Kidney epithelial cell (primary cell): Measurements from ENCODE around the gene ZBP1. TPM values are rescaled to one million over a fixed set of nuclear protein-coding genes. Genes with fewer than 3 reads are reported as not detected.
A peak's percentile ranks its signal among the peaks of the same experiment; 100 is the strongest.

Experiments
- DNase-seq: peaks from one replicate; pipeline ENCODE4 v3.0.0-alpha.2; 2010; ENCODE audit warnings: low read depth
- H3K27me3 ChIP-seq: 2 replicates; pipeline ENCODE4 v1.6.0; 2011; ENCODE audit warnings: low read length; ENCODE audit not compliant: control insufficient read depth, insufficient read depth
- H3K36me3 ChIP-seq: 2 replicates; pipeline ENCODE4 v1.5.1; 2011; ENCODE audit warnings: low read length; ENCODE audit not compliant: control insufficient read depth, insufficient read depth
- H3K4me3 ChIP-seq: 2 replicates; pipeline ENCODE4 v1.5.1; 2011; ENCODE audit warnings: low read depth, mild to moderate bottlenecking, control low read depth, low read length
- CTCF ChIP-seq: IDR thresholded peaks from 2 replicates; pipeline ENCODE4 v1.5.1; 2011; ENCODE audit warnings: mild to moderate bottlenecking, moderate library complexity, low read length, control low read depth, inconsistent platforms; ENCODE audit not compliant: insufficient read depth, poor library complexity, severe bottlenecking
- total RNA-seq: library from RNA; depleted of rRNA; stranded (reverse); fragments of >200 nt; gene quantifications from 2 replicates; pipeline ENCODE4 v1.2.3, GENCODE V29; 2015

Gene ZBP1
- total RNA-seq, 1 donor from 2014 or later: not detected

- H3K27me3 ChIP-seq: peaks cover 30% of the 10 kb centered on the region
- no peaks in the 10 kb centered on the region for H3K36me3 ChIP-seq
Measured at GRCh38 chr20:57610261-57610952, 9.8 kb downstream of the ZBP1 start.

GRCh38 chr20:57609842-57610167 is 10.4 kb downstream of the ZBP1 start:
- TF ChIP-seq CTCF: peak; percentile 8
- DNase-seq: no peak
- Histone ChIP-seq H3K4me3 (no peak overlapping the region), H3K27me3 (peaks cover 29% of the 10 kb centered on the region), H3K36me3 (no peaks in the 10 kb centered on the region)

More at GRCh38 chr20:57610261-57610952, 9.8 kb downstream of the ZBP1 start:
- DNase-seq: no peak
- H3K4me3 ChIP-seq: no peak overlapping the region
- no peak for TF ChIP-seq CTCF

- no peaks in the 10 kb centered on the region for H3K36me3 ChIP-seq
- peaks cover 28% of the 10 kb centered on the region for H3K27me3 ChIP-seq
- H3K4me3 ChIP-seq: no peak overlapping the region
- no peak for TF ChIP-seq CTCF
- no peak for DNase-seq
Measured at GRCh38 chr20:57609086-57609841, 11.0 kb downstream of the ZBP1 start.

- Histone ChIP-seq H3K36me3 (no peaks in the 10 kb centered on the region), H3K4me3 (no peak overlapping the region), H3K27me3 (peaks cover 30% of the 10 kb centered on the region)
- DNase-seq: no peak
- TF ChIP-seq CTCF: no peak
Measured at GRCh38 chr20:57608516-57608915, 11.7 kb downstream of the ZBP1 start.

- peaks cover 24% of the 10 kb centered on the region for H3K27me3 ChIP-seq
- no peak overlapping the region for H3K4me3 ChIP-seq
- DNase-seq: no peak
- H3K36me3 ChIP-seq: no peaks in the 10 kb centered on the region
- no peak for TF ChIP-seq CTCF
Measured at GRCh38 chr20:57605878-57606277, 14.3 kb downstream of the ZBP1 start.

- peaks cover 19% of the 10 kb centered on the region for H3K27me3 ChIP-seq
- H3K36me3 ChIP-seq: no peaks in the 10 kb centered on the region
- no peak for DNase-seq
- no peak for TF ChIP-seq CTCF
- no peak overlapping the region for H3K4me3 ChIP-seq
Measured at GRCh38 chr20:57605045-57605444, 15.2 kb downstream of the ZBP1 start.
